SJSA1 (cell line): ENCODE data around the gene TMEM129. TPM values are rescaled to one million over a fixed set of nuclear protein-coding genes. Genes with fewer than 3 reads are reported as not detected.
A peak's percentile ranks its signal among the peaks of the same experiment; 100 is the strongest.

Experiments used
- DNase-seq, 2 experiments: peaks; one replicate each; pipeline ENCODE4 v3.0.0-alpha.2; 2015 to 2020; ENCODE audit warnings: low spot score in 2 of 2, low read depth in 1 of 2
- H3K27ac ChIP-seq: fragments of 250-450 bp; sonication (Bioruptor Pico); 2 replicates; pipeline ENCODE4 v1.5.1; 2020; ENCODE audit warnings: mild to moderate bottlenecking, moderate library complexity
- H3K27me3 ChIP-seq: fragments of 250-450 bp; sonication (Bioruptor Pico); replicated peaks from 2 replicates; pipeline ENCODE4 v1.5.1; 2020; ENCODE audit warnings: mild to moderate bottlenecking, moderate library complexity
- H3K36me3 ChIP-seq: fragments of 250-450 bp; sonication (Bioruptor Pico); 2 replicates; pipeline ENCODE4 v1.5.1; 2020; ENCODE audit warnings: mild to moderate bottlenecking
- H3K4me1 ChIP-seq: fragments of 250-450 bp; sonication (Bioruptor Pico); replicated peaks from 2 replicates; pipeline ENCODE4 v1.6.1; 2021; ENCODE audit warnings: mild to moderate bottlenecking
- H3K4me3 ChIP-seq: fragments of 250-450 bp; sonication (Bioruptor Pico); 2 replicates; pipeline ENCODE4 v1.5.1; 2020; ENCODE audit warnings: mild to moderate bottlenecking
- H3K9me3 ChIP-seq: fragments of 250-450 bp; sonication (Bioruptor Pico); replicated peaks from 2 replicates; pipeline ENCODE4 v1.5.1; 2020; ENCODE audit warnings: mild to moderate bottlenecking
- total RNA-seq: library from RNA; depleted of rRNA; stranded (reverse); fragments of >200 nt; shearing (Covaris generic); gene quantifications from 2 replicates; pipeline ENCODE4 v1.2.3, GENCODE V29; 2014

The TMEM129 gene
- total RNA-seq, 1 experiment from 2014 or later: 14.7 TPM

GRCh38 chr4:1693131-1693896 lies 27.8 kb downstream of the TMEM129 start:
- no peaks in the 10 kb centered on the region for H3K4me1 ChIP-seq
- H3K36me3 ChIP-seq: peaks cover 44% of the 10 kb centered on the region
- H3K27ac ChIP-seq: no peak overlapping the region
- H3K4me3 ChIP-seq: no peak overlapping the region
- no peaks in the 10 kb centered on the region for H3K27me3 ChIP-seq
- no peaks in the 10 kb centered on the region for H3K9me3 ChIP-seq
- peak; percentile 36 to 50 for DNase-seq

- no peak overlapping the region for H3K4me3 ChIP-seq
- H3K36me3 ChIP-seq: peaks cover 38% of the 10 kb centered on the region
- no peaks in the 10 kb centered on the region for H3K27me3 ChIP-seq
- H3K4me1 ChIP-seq: no peaks in the 10 kb centered on the region
- DNase-seq: no peak
- no peak overlapping the region for H3K27ac ChIP-seq
- H3K9me3 ChIP-seq: no peaks in the 10 kb centered on the region
These were observed 29.3 kb downstream of the TMEM129 start for GRCh38 chr4:1691737-1692373.

- no peak overlapping the region for H3K27ac ChIP-seq
- no peak overlapping the region for H3K4me3 ChIP-seq
- H3K36me3 ChIP-seq: peaks cover 30% of the 10 kb centered on the region
- H3K4me1 ChIP-seq: no peaks in the 10 kb centered on the region
- no peaks in the 10 kb centered on the region for H3K9me3 ChIP-seq
- H3K27me3 ChIP-seq: no peaks in the 10 kb centered on the region
- DNase-seq: no peak
These were observed 30.4 kb downstream of the TMEM129 start for GRCh38 chr4:1690698-1691097.

DNA sequence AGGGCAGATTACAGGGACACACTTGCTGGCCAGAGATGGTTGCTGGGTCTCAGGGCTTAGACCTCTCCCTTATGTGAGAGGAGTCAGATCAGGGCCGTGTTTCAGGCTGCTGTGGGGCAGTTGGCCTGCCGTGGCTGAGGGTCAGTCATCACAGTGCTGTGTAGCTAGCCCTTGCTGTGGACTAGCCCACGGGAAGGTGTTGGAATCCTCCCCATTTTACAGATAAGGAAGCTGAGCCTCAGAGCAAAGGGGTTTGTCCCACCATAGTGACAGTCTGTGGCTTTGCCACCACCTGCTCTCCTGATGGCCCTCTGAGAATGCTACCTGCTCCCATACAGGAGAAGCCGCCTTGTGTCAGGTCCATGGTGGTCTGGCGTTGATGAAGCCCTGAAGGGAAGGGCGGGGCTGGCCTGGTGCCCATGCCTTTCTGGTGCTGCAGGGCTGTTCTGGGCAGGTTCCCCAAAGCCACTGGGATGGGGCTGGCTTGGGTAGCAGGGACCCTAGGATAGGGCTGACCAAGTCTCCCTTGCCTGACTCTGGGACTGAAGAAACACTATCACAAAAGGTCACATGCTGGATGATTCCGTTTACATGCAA lies 34.6 kb downstream of the TMEM129 start:
- DNase-seq: no peak
- H3K27ac ChIP-seq: no peak overlapping the region
- peaks cover 14% of the 10 kb centered on the region for H3K4me1 ChIP-seq
- H3K4me3 ChIP-seq: no peak overlapping the region
- H3K9me3 ChIP-seq: no peaks in the 10 kb centered on the region
- no peaks in the 10 kb centered on the region for H3K27me3 ChIP-seq
- peaks cover 5% of the 10 kb centered on the region; the same call in 1 of the 2 replicates for H3K36me3 ChIP-seq

DNA sequence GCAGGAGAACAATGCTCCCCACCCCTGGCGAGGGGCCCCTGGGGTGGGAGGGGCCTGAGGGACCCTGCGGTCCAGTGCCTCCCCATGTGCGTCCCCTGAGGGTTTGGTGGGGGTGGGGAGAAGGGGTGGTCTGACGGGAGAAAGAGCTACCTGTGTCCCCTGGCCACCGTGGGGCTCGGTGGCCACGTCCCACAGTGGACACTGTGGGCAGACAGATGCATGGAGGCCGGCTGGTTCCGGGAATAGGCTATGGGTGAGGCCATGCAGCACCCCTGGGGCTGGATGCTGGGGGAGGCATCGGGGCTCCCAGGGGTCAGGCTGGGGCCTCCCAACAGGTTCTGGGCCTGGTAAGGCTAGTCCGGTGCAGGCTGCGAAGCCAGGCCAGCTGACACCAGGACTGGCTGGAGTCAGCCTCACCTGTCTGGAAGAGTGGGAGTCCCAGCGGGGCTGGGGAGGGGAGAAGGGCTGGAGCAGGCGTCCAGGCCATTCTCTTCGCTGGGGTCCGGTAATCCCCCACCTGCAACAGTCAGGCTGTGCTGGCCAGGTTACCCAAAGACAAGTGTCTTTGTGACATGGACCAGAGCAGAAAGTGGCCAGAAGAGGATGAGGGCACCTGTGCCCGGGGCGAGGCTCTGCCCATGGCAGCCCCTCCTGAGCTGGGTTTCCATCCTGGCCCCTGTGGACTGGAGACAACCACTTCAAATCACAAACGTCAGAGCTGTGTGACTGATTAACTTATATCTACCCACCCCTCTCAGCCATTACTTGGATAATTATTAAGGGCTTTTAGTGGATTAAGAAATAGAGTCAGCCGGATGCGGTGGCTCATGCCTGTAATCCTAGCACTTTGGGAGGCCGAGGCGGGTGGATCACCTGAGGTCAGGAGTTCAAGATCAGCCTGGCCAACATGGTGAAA lies 35.6 kb downstream of the TMEM129 start:
- Histone ChIP-seq H3K36me3 (no peaks in the 10 kb centered on the region), H3K27me3 (no peaks in the 10 kb centered on the region), H3K9me3 (no peaks in the 10 kb centered on the region), H3K27ac (no peak overlapping the region), H3K4me3 (no peak overlapping the region), H3K4me1 (peaks cover 14% of the 10 kb centered on the region)
- no peak for DNase-seq

DNA sequence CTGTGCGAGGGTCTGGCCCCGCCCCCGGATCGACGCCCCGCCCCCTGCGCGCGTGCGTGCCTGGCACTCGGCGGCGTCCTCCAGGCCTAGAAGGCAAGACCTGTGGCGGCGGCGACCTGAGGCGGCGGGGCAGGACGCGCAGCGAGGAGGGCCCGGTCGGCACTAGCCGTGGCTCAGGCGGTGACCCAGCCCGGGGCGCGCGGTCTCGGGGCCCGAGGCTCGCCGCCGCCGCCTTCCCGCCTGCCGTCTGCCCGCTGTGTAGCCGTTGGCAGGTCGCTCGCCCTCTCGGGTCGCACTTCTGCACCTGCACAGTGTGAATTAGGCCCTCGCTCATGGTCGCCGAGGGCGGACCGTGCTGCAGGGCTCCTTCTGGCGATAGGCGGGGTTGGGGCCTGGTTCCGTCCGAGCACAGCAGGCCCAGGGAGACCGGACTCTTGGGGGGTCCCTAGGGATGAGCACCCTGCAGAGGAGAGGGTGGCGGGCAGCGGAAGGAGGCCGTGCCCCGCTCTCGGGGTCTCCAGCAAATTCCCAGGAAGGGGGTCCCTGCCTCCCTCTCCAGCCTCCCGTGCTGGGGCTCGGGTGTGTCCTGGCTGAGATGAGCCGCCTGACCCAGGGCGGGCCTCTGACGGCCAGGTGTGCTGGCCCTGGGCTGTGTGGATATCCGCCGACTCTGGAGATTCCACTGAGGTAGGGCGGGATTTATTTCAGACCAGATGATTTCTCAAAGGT lies 36.5 kb downstream of the TMEM129 start:
- Histone ChIP-seq H3K4me3 (peak overlapping the region; percentile 46), H3K36me3 (no peaks in the 10 kb centered on the region), H3K9me3 (no peaks in the 10 kb centered on the region), H3K27me3 (no peaks in the 10 kb centered on the region), H3K27ac (no peak overlapping the region), H3K4me1 (peaks cover 14% of the 10 kb centered on the region)
- no peak for DNase-seq

GRCh38 chr4:1683736-1684505 lies 37.2 kb downstream of the TMEM129 start, which contains the start of gene FAM53A:
TSS of gene FAM53A (minus strand) at chr4:1684313. CDS start at chr4:1668741, 15,572 bp downstream.
- H3K9me3 ChIP-seq: no peaks in the 10 kb centered on the region
- peak within 1 kb of the TSS; percentile 46 for H3K4me3 ChIP-seq
- H3K36me3 ChIP-seq: no peaks in the 10 kb centered on the region
- peak; percentile 36 to 76 for DNase-seq
- H3K4me1 ChIP-seq: peaks cover 14% of the 10 kb centered on the region
- no peaks in the 10 kb centered on the region for H3K27me3 ChIP-seq
- no peak within 1 kb of the TSS for H3K27ac ChIP-seq

DNA sequence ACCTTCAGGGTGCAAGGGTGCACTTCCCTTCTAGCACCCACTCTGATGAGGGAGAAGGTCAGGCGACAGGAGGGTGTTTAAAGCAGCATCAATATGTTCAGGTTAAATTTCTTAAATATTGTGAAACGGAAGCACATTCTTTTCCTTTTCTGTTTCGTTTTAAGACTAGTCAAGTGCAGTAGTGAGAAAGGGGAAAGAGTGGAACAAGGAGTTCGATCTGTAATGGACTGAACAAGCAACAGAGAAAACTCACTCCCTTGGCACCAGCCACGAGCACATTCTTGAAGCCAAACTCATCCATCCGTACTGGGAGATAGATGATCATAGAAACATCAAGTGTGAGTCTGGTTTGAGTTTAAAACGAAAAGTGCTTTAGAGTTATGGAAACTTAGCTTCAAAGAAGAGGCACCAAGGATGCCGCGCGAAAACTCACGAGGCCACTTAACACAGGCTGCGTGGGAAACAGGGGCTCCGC lies 37.8 kb downstream of the TMEM129 start:
- peak in 1 of 2 experiments; percentile 21 for DNase-seq
- no peak overlapping the region for H3K27ac ChIP-seq
- no peaks in the 10 kb centered on the region for H3K27me3 ChIP-seq
- no peaks in the 10 kb centered on the region for H3K36me3 ChIP-seq
- peak overlapping the region; percentile 46 for H3K4me3 ChIP-seq
- H3K4me1 ChIP-seq: peaks cover 14% of the 10 kb centered on the region
- H3K9me3 ChIP-seq: no peaks in the 10 kb centered on the region

DNA sequence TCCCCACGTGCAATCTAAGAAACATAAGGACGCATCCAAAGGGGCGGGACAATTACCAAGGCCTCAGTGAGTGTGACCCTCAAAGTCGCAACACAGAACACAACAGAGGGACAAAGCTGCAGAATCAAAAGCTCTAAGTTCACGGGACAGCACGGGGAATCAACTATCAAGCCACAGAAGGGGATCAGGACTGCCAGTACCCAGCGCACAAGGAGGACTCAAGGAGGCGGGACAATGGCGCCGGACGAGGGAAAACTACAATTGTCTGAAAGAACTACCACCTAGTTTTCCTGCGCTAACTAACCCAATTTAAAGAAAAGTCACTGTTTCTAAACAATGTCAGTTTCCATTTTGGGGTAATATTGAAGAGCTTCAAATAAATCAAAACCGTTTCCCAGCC lies 38.3 kb downstream of the TMEM129 start:
- Histone ChIP-seq H3K36me3 (no peaks in the 10 kb centered on the region), H3K4me1 (peaks cover 14% of the 10 kb centered on the region), H3K27ac (no peak overlapping the region), H3K4me3 (no peak overlapping the region), H3K27me3 (no peaks in the 10 kb centered on the region), H3K9me3 (no peaks in the 10 kb centered on the region)
- no peak for DNase-seq

GRCh38 chr4:1678244-1678643 lies 42.9 kb downstream of the TMEM129 start:
- H3K9me3 ChIP-seq: no peaks in the 10 kb centered on the region
- H3K27ac ChIP-seq: no peak overlapping the region
- DNase-seq: no peak
- peaks cover 3% of the 10 kb centered on the region for H3K4me1 ChIP-seq
- no peaks in the 10 kb centered on the region for H3K27me3 ChIP-seq
- no peak overlapping the region for H3K4me3 ChIP-seq
- H3K36me3 ChIP-seq: no peaks in the 10 kb centered on the region

- Histone ChIP-seq H3K4me1 (no peaks in the 10 kb centered on the region), H3K27me3 (no peaks in the 10 kb centered on the region), H3K9me3 (no peaks in the 10 kb centered on the region), H3K36me3 (no peaks in the 10 kb centered on the region), H3K27ac (no peak overlapping the region), H3K4me3 (no peak overlapping the region)
- no peak for DNase-seq
These were observed 44.3 kb downstream of the TMEM129 start for GRCh38 chr4:1676605-1677525.

GRCh38 chr4:1675802-1676137 lies 45.4 kb downstream of the TMEM129 start:
- H3K4me1 ChIP-seq: no peaks in the 10 kb centered on the region
- no peak overlapping the region for H3K4me3 ChIP-seq
- no peak for DNase-seq
- H3K27ac ChIP-seq: no peak overlapping the region
- no peaks in the 10 kb centered on the region for H3K27me3 ChIP-seq
- no peaks in the 10 kb centered on the region for H3K36me3 ChIP-seq
- no peaks in the 10 kb centered on the region for H3K9me3 ChIP-seq
